Skeletal muscle satellite cell (primary cell): Measurements from ENCODE around the gene CYBB.

Source experiments
- H3K27me3 ChIP-seq: 2 replicates; pipeline ENCODE4 v1.7.0; 2013; ENCODE audit warnings: low read length; ENCODE audit not compliant: control insufficient read depth, insufficient read depth
- H3K36me3 ChIP-seq: 2 replicates; pipeline ENCODE4 v1.7.0; 2013; ENCODE audit warnings: mild to moderate bottlenecking, control low read depth, low read length; ENCODE audit not compliant: insufficient read depth
- H3K4me1 ChIP-seq: 2 replicates; pipeline ENCODE4 v1.7.0; 2013; ENCODE audit warnings: low read length; ENCODE audit not compliant: control insufficient read depth, insufficient read depth
- H3K4me2 ChIP-seq: 2 replicates; pipeline ENCODE4 v1.7.0; 2013; ENCODE audit warnings: mild to moderate bottlenecking, low read length
- H3K4me3 ChIP-seq: 2 replicates; pipeline ENCODE4 v1.7.0; 2013; ENCODE audit warnings: low read length
- H3K9ac ChIP-seq: 2 replicates; pipeline ENCODE4 v1.7.0; 2013; ENCODE audit warnings: mild to moderate bottlenecking, low read depth, low read length, moderate library complexity
- H3K9me3 ChIP-seq: replicated peaks from 2 replicates; pipeline ENCODE4 v1.7.0; 2013; ENCODE audit warnings: mild to moderate bottlenecking, control low read depth, low read length

Gene CYBB

GRCh38 chrX:37816766-37817165, 36.9 kb downstream of the CYBB start:
- Histone ChIP-seq H3K9ac (no peak overlapping the region), H3K9me3 (no peaks in the 10 kb centered on the region), H3K4me2 (no peak overlapping the region), H3K36me3 (no peaks in the 10 kb centered on the region), H3K4me3 (no peak overlapping the region), H3K27me3 (peaks cover 3% of the 10 kb centered on the region), H3K4me1 (no peaks in the 10 kb centered on the region)

- Histone ChIP-seq H3K4me1 (no peaks in the 10 kb centered on the region), H3K4me2 (no peak overlapping the region), H3K9me3 (no peaks in the 10 kb centered on the region), H3K9ac (no peak overlapping the region), H3K4me3 (no peak overlapping the region), H3K27me3 (peaks cover 3% of the 10 kb centered on the region), H3K36me3 (no peaks in the 10 kb centered on the region)
Measured at GRCh38 chrX:37817176-37817575, 37.3 kb downstream of the CYBB start.

- Histone ChIP-seq H3K4me2 (no peak overlapping the region), H3K9ac (no peak overlapping the region), H3K4me3 (no peak overlapping the region), H3K27me3 (peaks cover 3% of the 10 kb centered on the region), H3K4me1 (no peaks in the 10 kb centered on the region), H3K36me3 (no peaks in the 10 kb centered on the region), H3K9me3 (no peaks in the 10 kb centered on the region)
Measured at GRCh38 chrX:37817579-37817978, 37.7 kb downstream of the CYBB start.

GRCh38 chrX:37818031-37818430, 38.2 kb downstream of the CYBB start:
- no peak overlapping the region for H3K4me3 ChIP-seq
- H3K36me3 ChIP-seq, result no peaks in the 10 kb centered on the region
- no peak overlapping the region for H3K4me2 ChIP-seq
- H3K9me3 ChIP-seq, result no peaks in the 10 kb centered on the region
- no peaks in the 10 kb centered on the region for H3K4me1 ChIP-seq
- H3K9ac ChIP-seq, result no peak overlapping the region
- H3K27me3 ChIP-seq, result peaks cover 4% of the 10 kb centered on the region

- H3K9ac ChIP-seq, result no peak overlapping the region
- H3K27me3 ChIP-seq, result peaks cover 6% of the 10 kb centered on the region
- H3K36me3 ChIP-seq, result no peaks in the 10 kb centered on the region
- H3K4me3 ChIP-seq, result no peak overlapping the region
- H3K9me3 ChIP-seq, result no peaks in the 10 kb centered on the region
- no peaks in the 10 kb centered on the region for H3K4me1 ChIP-seq
- no peak overlapping the region for H3K4me2 ChIP-seq
Measured at GRCh38 chrX:37820646-37821045, 40.8 kb downstream of the CYBB start.

- H3K36me3 ChIP-seq, result no peaks in the 10 kb centered on the region
- H3K4me3 ChIP-seq, result no peak overlapping the region
- no peaks in the 10 kb centered on the region for H3K4me1 ChIP-seq
- peaks cover 4% of the 10 kb centered on the region for H3K27me3 ChIP-seq
- no peak overlapping the region for H3K9ac ChIP-seq
- H3K4me2 ChIP-seq, result no peak overlapping the region
- no peaks in the 10 kb centered on the region for H3K9me3 ChIP-seq
Measured at GRCh38 chrX:37824491-37825214, 44.8 kb downstream of the CYBB start.

- Histone ChIP-seq H3K27me3 (peaks cover 4% of the 10 kb centered on the region), H3K4me2 (no peak overlapping the region), H3K9ac (no peak overlapping the region), H3K9me3 (no peaks in the 10 kb centered on the region), H3K36me3 (no peaks in the 10 kb centered on the region), H3K4me1 (no peaks in the 10 kb centered on the region), H3K4me3 (no peak overlapping the region)
Measured at GRCh38 chrX:37825215-37825842, 45.5 kb downstream of the CYBB start.

GRCh38 chrX:37829721-37830120, 49.9 kb downstream of the CYBB start:
- no peaks in the 10 kb centered on the region for H3K4me1 ChIP-seq
- H3K4me3 ChIP-seq, result no peak overlapping the region
- no peaks in the 10 kb centered on the region for H3K36me3 ChIP-seq
- H3K9me3 ChIP-seq, result no peaks in the 10 kb centered on the region
- no peaks in the 10 kb centered on the region for H3K27me3 ChIP-seq
- no peak overlapping the region for H3K9ac ChIP-seq
- no peak overlapping the region for H3K4me2 ChIP-seq

- H3K4me3 ChIP-seq, result no peak overlapping the region
- H3K4me2 ChIP-seq, result no peak overlapping the region
- no peaks in the 10 kb centered on the region for H3K36me3 ChIP-seq
- H3K9ac ChIP-seq, result no peak overlapping the region
- H3K27me3 ChIP-seq, result no peaks in the 10 kb centered on the region
- H3K4me1 ChIP-seq, result no peaks in the 10 kb centered on the region
- no peaks in the 10 kb centered on the region for H3K9me3 ChIP-seq
Measured at GRCh38 chrX:37830371-37830770, 50.5 kb downstream of the CYBB start.

GRCh38 chrX:37834937-37835336, 55.1 kb downstream of the CYBB start:
- Histone ChIP-seq H3K36me3 (peaks cover 4% of the 10 kb centered on the region), H3K4me1 (no peaks in the 10 kb centered on the region), H3K4me2 (no peak overlapping the region), H3K4me3 (no peak overlapping the region), H3K9me3 (no peaks in the 10 kb centered on the region), H3K27me3 (no peaks in the 10 kb centered on the region), H3K9ac (no peak overlapping the region)

- no peak overlapping the region for H3K9ac ChIP-seq
- no peaks in the 10 kb centered on the region for H3K4me1 ChIP-seq
- H3K4me3 ChIP-seq, result no peak overlapping the region
- H3K4me2 ChIP-seq, result no peak overlapping the region
- peaks cover 4% of the 10 kb centered on the region for H3K36me3 ChIP-seq
- no peaks in the 10 kb centered on the region for H3K9me3 ChIP-seq
- no peaks in the 10 kb centered on the region for H3K27me3 ChIP-seq
Measured at GRCh38 chrX:37840931-37841330, 61.1 kb downstream of the CYBB start.

GRCh38 chrX:37844622-37845021, 64.8 kb downstream of the CYBB start:
- Histone ChIP-seq H3K27me3 (no peaks in the 10 kb centered on the region), H3K4me1 (peaks cover 3% of the 10 kb centered on the region), H3K9ac (no peak overlapping the region), H3K36me3 (no peaks in the 10 kb centered on the region), H3K9me3 (no peaks in the 10 kb centered on the region), H3K4me3 (no peak overlapping the region), H3K4me2 (no peak overlapping the region)
